HEK293 (cell line): ENCODE results near the gene RASL11A.

Experiments
- CTCF ChIA-PET: fragments of 350-600 bp; formaldehyde crosslinking; extraction: SDS; loops from one replicate; lab custom pipeline; 2021; ENCODE audit warnings: antibody characterized with exemption; lab: Yijun Ruan, JAX
- POLR2A ChIA-PET: fragments of 300-600 bp; formaldehyde crosslinking; extraction: SDS; loops from one replicate; lab custom pipeline; 2020; ENCODE audit warnings: antibody characterized with exemption, inconsistent platforms; lab: Yijun Ruan, JAX
- H3K27ac ChIP-seq: fragments of 200-500 bp; sonication (Bioruptor generic); 2 replicates; pipeline ENCODE4 v1.5.1; 2014; ENCODE audit warnings: low read depth, low read length, control low read depth, inconsistent platforms; ENCODE audit errors: extremely low read depth
- H3K36me3 ChIP-seq, 2 experiments: fragments of 200-500 bp in 1 of 2; sonication (Bioruptor generic) in 1 of 2; 1 replicate in 1 of 2; 2 replicates in 1 of 2; pipeline ENCODE4 v1.5.1; 2014 to 2017; ENCODE audit warnings: inconsistent platforms in 2 of 2, low read length in 2 of 2; ENCODE audit not compliant: control insufficient read depth in 2 of 2, insufficient read depth in 1 of 2
- H3K4me1 ChIP-seq: fragments of 200-500 bp; sonication (Bioruptor generic); 2 replicates; pipeline ENCODE4 v1.5.1; 2014; ENCODE audit warnings: mild to moderate bottlenecking, low read length, inconsistent platforms; ENCODE audit not compliant: control insufficient read depth, insufficient read depth
- H3K4me3 ChIP-seq: 2 replicates; pipeline ENCODE4 v1.5.1; 2011; ENCODE audit warnings: low read depth, mild to moderate bottlenecking, control low read depth, low read length, moderate library complexity
- H3K9me3 ChIP-seq: fragments of 200-500 bp; sonication (Bioruptor generic); 2 replicates; pipeline ENCODE4 v1.5.1; 2014; ENCODE audit warnings: low read depth, low read length, inconsistent platforms; ENCODE audit not compliant: control insufficient read depth, insufficient read depth
- IKZF3 ChIP-seq: fragments of 450-650 bp; IDR thresholded peaks from 2 replicates; pipeline ENCODE4 v1.5.0; 2018; ENCODE audit warnings: missing biosample characterization, mild to moderate bottlenecking, missing genetic modification characterization, moderate library complexity
- PRDM2 ChIP-seq: fragments of 450-650 bp; formaldehyde crosslinking; IDR thresholded peaks from 2 replicates; pipeline ENCODE4 v1.5.1; 2016; ENCODE audit warnings: missing biosample characterization, missing genetic modification characterization, borderline replicate concordance
- SCRT1 ChIP-seq: fragments of 450-650 bp; formaldehyde crosslinking; IDR thresholded peaks from 2 replicates; pipeline ENCODE4 v1.5.1; 2016; ENCODE audit warnings: missing biosample characterization, missing genetic modification characterization, borderline replicate concordance
- SETDB1 ChIP-seq: IDR thresholded peaks from one replicate; pipeline ENCODE4 v1.6.1; 2017; ENCODE audit warnings: mild to moderate bottlenecking, low read length, moderate library complexity, mixed read lengths; ENCODE audit not compliant: insufficient read length
- YY2 ChIP-seq: fragments of 450-650 bp; formaldehyde crosslinking; IDR thresholded peaks from 2 replicates; pipeline ENCODE4 v1.5.1; 2016; ENCODE audit warnings: missing biosample characterization, missing genetic modification characterization
- ZBTB17 ChIP-seq: fragments of 450-650 bp; formaldehyde crosslinking; IDR thresholded peaks from 2 replicates; pipeline ENCODE4 v1.5.1; 2016; ENCODE audit warnings: missing biosample characterization, missing genetic modification characterization
- ZBTB21 ChIP-seq: fragments of 450-650 bp; formaldehyde crosslinking; IDR thresholded peaks from 2 replicates; pipeline ENCODE4 v1.5.1; 2017; ENCODE audit warnings: missing biosample characterization, missing genetic modification characterization
- ZBTB6 ChIP-seq: fragments of 450-650 bp; formaldehyde crosslinking; IDR thresholded peaks from 2 replicates; pipeline ENCODE4 v1.5.1; 2017; ENCODE audit warnings: missing biosample characterization, missing genetic modification characterization
- ZIC2 ChIP-seq: fragments of 450-650 bp; formaldehyde crosslinking; IDR thresholded peaks from 2 replicates; pipeline ENCODE4 v1.5.1; 2016; ENCODE audit warnings: missing biosample characterization, missing genetic modification characterization
- ZNF114 ChIP-seq: fragments of 450-650 bp; formaldehyde crosslinking; IDR thresholded peaks from 2 replicates; pipeline ENCODE4 v1.5.0; 2017; ENCODE audit warnings: missing biosample characterization, missing genetic modification characterization
- ZNF148 ChIP-seq: fragments of 450-650 bp; formaldehyde crosslinking; IDR thresholded peaks from 2 replicates; pipeline ENCODE4 v1.5.0; 2017; ENCODE audit warnings: missing biosample characterization, missing genetic modification characterization, borderline replicate concordance
- ZNF19 ChIP-seq: fragments of 450-650 bp; formaldehyde crosslinking; IDR thresholded peaks from 2 replicates; pipeline ENCODE4; 2016; ENCODE audit warnings: missing biosample characterization, missing genetic modification characterization, low read depth
- ZNF202 ChIP-seq: fragments of 450-650 bp; formaldehyde crosslinking; IDR thresholded peaks from 2 replicates; pipeline ENCODE4 v1.5.1; 2016; ENCODE audit warnings: missing biosample characterization, missing genetic modification characterization, borderline replicate concordance
- ZNF221 ChIP-seq: fragments of 450-650 bp; formaldehyde crosslinking; IDR thresholded peaks from 2 replicates; pipeline ENCODE4 v1.5.1; 2017; ENCODE audit warnings: missing biosample characterization, missing genetic modification characterization, borderline replicate concordance
- ZNF302 ChIP-seq: fragments of 450-650 bp; formaldehyde crosslinking; IDR thresholded peaks from 2 replicates; pipeline ENCODE4 v1.5.1; 2016; ENCODE audit warnings: missing biosample characterization, missing genetic modification characterization, low read depth
- ZNF324 ChIP-seq: fragments of 450-650 bp; formaldehyde crosslinking; IDR thresholded peaks from 2 replicates; pipeline ENCODE4 v1.5.1; 2016; ENCODE audit warnings: missing biosample characterization, missing genetic modification characterization
- ZNF473 ChIP-seq: fragments of 450-650 bp; formaldehyde crosslinking; IDR thresholded peaks from 2 replicates; pipeline ENCODE4 v1.5.1; 2017; ENCODE audit warnings: missing biosample characterization, missing genetic modification characterization
- ZNF561 ChIP-seq: fragments of 450-650 bp; IDR thresholded peaks from 2 replicates; pipeline ENCODE4 v1.5.1; 2018; ENCODE audit warnings: missing biosample characterization, missing genetic modification characterization, borderline replicate concordance
- ZNF621 ChIP-seq: fragments of 450-650 bp; formaldehyde crosslinking; IDR thresholded peaks from 2 replicates; pipeline ENCODE4 v1.5.1; 2017; ENCODE audit warnings: missing biosample characterization, missing genetic modification characterization
- ZNF624 ChIP-seq: fragments of 450-650 bp; formaldehyde crosslinking; IDR thresholded peaks from 2 replicates; pipeline ENCODE4 v1.5.1; 2017; ENCODE audit warnings: missing biosample characterization, missing genetic modification characterization
- ZNF654 ChIP-seq: fragments of 450-650 bp; formaldehyde crosslinking; IDR thresholded peaks from 2 replicates; pipeline ENCODE4 v1.5.1; 2016; ENCODE audit warnings: low read depth, missing biosample characterization, missing genetic modification characterization
- ZNF670 ChIP-seq: fragments of 450-650 bp; formaldehyde crosslinking; IDR thresholded peaks from 2 replicates; pipeline ENCODE4 v1.5.1; 2016; ENCODE audit warnings: missing biosample characterization, missing genetic modification characterization, low read depth
- ZNF747 ChIP-seq: fragments of 450-650 bp; formaldehyde crosslinking; IDR thresholded peaks from 2 replicates; pipeline ENCODE4 v1.5.1; 2016; ENCODE audit warnings: missing biosample characterization, missing genetic modification characterization

Gene RASL11A

GRCh38 chr13:27228131-27228530, 42.5 kb upstream of the RASL11A start:
- Histone ChIP-seq H3K36me3 (no peaks in the 10 kb centered on the region), H3K4me1 (no peaks in the 10 kb centered on the region), H3K4me3 (no peak overlapping the region), H3K27ac (no peak overlapping the region), H3K9me3 (no peaks in the 10 kb centered on the region)
- ChIA-PET POLR2A (no interaction called here), CTCF (no interaction called here)
- TF ChIP-seq ZNF19 (tag by site-specific recombination) (no peak), YY2 (tag by site-specific recombination) (no peak), ZNF148 (tag by site-specific recombination) (no peak), ZNF561 (no peak), ZNF202 (no peak), ZNF670 (no peak), ZNF302 (no peak), ZNF114 (tag by site-specific recombination) (no peak), ZNF621 (tag by site-specific recombination) (no peak)

GRCh38 chr13:27229642-27230041, 41.0 kb upstream of the RASL11A start:
- H3K36me3 ChIP-seq, result no peaks in the 10 kb centered on the region
- POLR2A ChIA-PET, result no interaction called here
- H3K27ac ChIP-seq, result no peak overlapping the region
- H3K4me1 ChIP-seq, result no peaks in the 10 kb centered on the region
- no peak for TF ChIP-seq SCRT1 (tag by site-specific recombination)
- TF ChIP-seq ZNF473 (tag by site-specific recombination), result no peak
- CTCF ChIA-PET, result interaction anchor here (0.7 kb wide), 1 partner anchor 14 kb away, joined by 4 read pairs; no protein-coding TSS in a partner anchor
- H3K4me3 ChIP-seq, result no peak overlapping the region
- H3K9me3 ChIP-seq, result no peaks in the 10 kb centered on the region

GRCh38 chr13:27233964-27234363, 36.7 kb upstream of the RASL11A start:
- CTCF ChIA-PET, result interaction anchor here (0.7 kb wide), 1 partner anchor 222 kb away, joined by 3 read pairs; no protein-coding TSS in a partner anchor
- TF ChIP-seq IKZF3 (tag by site-specific recombination) (no peak), ZIC2 (tag by site-specific recombination) (no peak), ZNF324 (tag by site-specific recombination) (no peak), PRDM2 (tag by site-specific recombination) (no peak), SETDB1 (no peak), ZBTB21 (tag by site-specific recombination) (no peak), ZNF654 (tag by site-specific recombination) (no peak), ZBTB17 (tag by site-specific recombination) (no peak), ZBTB6 (tag by site-specific recombination) (no peak), ZNF747 (no peak), ZNF624 (tag by site-specific recombination) (no peak), ZNF221 (tag by site-specific recombination) (no peak)
- POLR2A ChIA-PET, result no interaction called here
- H3K4me3 ChIP-seq, result no peak overlapping the region
- H3K27ac ChIP-seq, result no peak overlapping the region
- no peaks in the 10 kb centered on the region for H3K9me3 ChIP-seq
- no peaks in the 10 kb centered on the region for H3K4me1 ChIP-seq
- no peaks in the 10 kb centered on the region for H3K36me3 ChIP-seq
